Measurements from ENCODE around the gene DGKK. TPM values are rescaled to one million over a fixed set of nuclear protein-coding genes. Genes with fewer than 3 reads are reported as not detected.

DGKK gene, protein sequence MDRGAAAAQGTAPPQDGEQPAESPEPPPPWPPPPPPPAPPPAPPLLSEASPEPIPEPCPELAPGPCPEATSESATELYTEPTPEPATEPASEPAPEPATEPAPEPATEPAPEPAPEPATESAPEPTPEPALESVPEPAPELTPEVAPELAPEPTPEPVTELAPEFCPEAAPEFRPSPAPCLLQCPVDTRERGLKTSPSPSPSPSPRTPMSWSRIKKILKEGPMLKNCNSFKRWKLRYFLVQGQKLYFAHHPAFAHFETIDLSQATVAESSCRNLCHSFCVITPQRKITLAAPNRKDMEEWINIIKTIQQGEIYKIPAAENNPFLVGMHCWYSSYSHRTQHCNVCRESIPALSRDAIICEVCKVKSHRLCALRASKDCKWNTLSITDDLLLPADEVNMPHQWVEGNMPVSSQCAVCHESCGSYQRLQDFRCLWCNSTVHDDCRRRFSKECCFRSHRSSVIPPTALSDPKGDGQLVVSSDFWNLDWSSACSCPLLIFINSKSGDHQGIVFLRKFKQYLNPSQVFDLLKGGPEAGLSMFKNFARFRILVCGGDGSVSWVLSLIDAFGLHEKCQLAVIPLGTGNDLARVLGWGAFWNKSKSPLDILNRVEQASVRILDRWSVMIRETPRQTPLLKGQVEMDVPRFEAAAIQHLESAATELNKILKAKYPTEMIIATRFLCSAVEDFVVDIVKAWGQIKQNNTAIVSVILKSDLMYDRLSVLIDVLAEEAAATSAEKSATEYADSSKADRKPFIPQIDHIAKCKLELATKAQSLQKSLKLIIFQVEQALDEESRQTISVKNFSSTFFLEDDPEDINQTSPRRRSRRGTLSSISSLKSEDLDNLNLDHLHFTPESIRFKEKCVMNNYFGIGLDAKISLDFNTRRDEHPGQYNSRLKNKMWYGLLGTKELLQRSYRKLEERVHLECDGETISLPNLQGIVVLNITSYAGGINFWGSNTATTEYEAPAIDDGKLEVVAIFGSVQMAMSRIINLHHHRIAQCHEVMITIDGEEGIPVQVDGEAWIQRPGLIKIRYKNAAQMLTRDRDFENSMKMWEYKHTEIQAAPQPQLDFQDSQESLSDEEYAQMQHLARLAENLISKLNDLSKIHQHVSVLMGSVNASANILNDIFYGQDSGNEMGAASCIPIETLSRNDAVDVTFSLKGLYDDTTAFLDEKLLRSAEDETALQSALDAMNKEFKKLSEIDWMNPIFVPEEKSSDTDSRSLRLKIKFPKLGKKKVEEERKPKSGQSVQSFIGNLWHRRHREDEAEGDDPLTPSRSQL
- not detected in 2 replicates for total RNA-seq

GRCh38 chrX:50470103-50471031 is at the start of gene DGKK:
DGKK (minus strand) TSS chrX:50470825; CDS start chrX:50470678, 147 bp downstream.
- DNase-seq (ENCODE audit: low read depth in 2 of 2): no peak

DNA sequence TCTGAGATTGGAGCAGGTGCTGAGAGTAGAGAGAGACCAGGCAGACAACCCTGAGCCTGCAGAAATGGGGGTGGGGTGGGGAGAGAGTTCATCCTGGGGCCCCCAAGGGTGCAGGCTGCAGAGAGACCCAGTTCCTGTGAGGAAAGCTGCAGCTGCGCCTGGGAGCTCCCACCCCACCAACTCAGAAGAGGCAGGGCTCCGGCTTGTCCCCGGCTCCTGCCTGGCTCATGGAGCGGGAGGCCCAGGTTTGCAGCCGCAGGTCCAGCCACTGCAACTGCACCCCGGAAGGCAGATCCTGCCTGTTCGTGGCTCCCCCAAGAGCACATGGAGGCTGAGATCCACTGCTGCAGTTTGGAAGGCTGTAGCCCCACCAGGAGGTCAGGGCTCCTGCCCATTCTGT is 44.2 kb upstream of the DGKK start:
- no peak for DNase-seq (ENCODE audit: low read depth in 2 of 2)

- DNase-seq (ENCODE audit: low read depth in 2 of 2): no peak
Measured at GRCh38 chrX:50497114-50497513, 26.5 kb upstream of the DGKK start.

GRCh38 chrX:50495616-50496015 is 25.0 kb upstream of the DGKK start:
- no peak for DNase-seq (ENCODE audit: low read depth in 2 of 2)

GRCh38 chrX:50492720-50493119 is 22.1 kb upstream of the DGKK start:
- no peak for DNase-seq (ENCODE audit: low read depth in 2 of 2)

DNA sequence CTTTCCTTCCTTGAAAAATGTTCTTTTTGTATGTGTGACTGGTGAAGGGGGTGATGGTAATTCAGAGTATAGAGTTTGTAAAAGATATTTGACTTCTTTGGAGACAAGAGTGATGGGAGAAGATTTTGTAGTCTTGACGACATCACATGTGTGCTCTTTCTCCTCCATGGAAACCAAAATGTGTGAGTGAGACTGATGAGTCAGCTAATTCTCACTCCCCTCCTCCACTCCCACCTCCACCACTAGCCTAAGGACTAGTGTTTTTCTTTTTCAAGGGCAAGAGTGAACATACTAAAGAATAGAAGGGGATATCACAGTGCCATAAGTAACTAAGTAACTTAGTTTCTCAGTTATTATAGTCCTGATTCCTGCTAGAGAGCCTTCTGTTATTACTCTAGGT is 14.0 kb upstream of the DGKK start:
- DNase-seq (ENCODE audit: low read depth in 2 of 2): no peak

- DNase-seq (ENCODE audit: low read depth in 2 of 2): no peak
Measured at GRCh38 chrX:50483283-50483682, 12.7 kb upstream of the DGKK start.

DNA sequence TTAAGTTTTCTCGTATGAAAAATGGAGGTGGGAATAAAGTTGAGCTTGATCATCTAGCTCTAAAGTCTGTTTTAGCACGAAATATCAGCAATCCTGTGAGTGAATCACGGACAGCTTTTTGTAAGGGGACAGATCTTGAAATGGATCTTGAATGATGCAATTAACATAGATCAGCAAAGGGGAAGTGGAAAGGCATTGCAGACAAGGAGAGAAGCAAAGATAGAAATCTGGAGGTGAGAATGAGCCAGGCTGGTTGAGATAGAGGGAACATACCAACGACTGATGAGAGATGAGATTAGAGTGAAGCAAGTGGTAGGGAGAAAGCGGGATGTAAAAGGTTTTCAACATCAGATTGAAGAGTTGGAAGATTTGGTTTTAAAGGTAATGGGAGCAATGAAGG is 4.6 kb upstream of the DGKK start:
- no peak for DNase-seq (ENCODE audit: low read depth in 2 of 2)

DNA sequence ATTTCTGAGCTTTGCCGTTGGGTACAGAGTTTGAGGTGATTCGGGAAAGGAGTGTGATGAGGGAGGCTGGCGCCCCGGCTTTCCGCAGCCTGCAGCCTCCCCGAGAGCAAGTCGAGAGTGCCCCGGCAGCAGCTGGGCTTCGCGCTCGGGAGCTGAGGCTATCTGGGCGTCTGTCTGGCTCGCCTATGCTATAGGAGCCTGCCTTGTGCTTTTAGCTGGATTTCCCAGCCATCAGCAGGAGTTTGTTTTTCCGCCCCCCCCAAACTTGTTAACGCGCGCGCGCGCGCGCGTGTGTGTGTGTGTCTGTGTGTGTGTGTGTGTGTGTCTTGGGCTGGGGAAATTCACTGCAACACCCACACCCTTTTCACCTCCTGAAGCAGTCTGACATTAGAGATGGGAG is 765 bp upstream of the DGKK start:
- DNase-seq (ENCODE audit: low read depth in 2 of 2): no peak

DNA sequence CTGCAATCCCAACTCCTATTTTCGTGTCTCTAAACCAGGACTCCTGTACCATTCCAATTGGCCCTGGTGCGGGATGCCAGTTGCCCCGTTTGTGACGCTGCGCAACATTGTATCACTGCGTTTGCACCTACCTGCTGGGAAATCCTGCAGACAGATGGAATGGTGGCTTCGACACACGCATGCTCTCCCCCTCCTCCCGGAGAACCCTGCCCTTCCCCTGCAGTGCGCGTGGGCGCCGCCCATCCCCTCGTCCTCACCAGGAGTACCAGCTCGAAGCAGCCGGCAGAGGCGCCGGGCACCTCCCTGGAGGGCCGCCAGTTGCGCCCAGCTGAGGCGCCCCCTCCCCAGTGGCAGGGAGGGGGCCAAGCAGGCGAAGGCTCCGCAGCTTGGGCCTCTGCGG is 1.4 kb downstream of the DGKK start:
- DNase-seq (ENCODE audit: low read depth in 2 of 2): no peak

DNA sequence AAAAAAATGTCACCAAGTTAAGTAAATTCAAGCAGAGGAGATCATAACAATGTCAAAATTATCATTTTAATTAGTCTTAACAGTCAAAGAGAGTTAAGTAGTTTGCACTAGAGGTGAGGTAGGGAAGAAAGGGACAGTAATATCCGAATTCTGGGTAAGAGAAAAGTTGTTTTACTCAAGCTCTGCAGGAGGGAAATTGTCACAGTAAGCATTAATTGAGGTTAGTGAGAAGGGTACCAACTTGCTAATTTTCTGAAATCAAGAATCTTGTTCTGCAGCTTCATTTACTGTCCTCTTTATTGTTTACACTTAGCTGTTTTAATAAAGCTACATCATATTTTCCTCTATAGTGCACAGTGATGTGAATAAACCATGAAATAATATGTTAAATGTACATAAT is 11.0 kb downstream of the DGKK start:
- DNase-seq (ENCODE audit: low read depth in 2 of 2): no peak

DNA sequence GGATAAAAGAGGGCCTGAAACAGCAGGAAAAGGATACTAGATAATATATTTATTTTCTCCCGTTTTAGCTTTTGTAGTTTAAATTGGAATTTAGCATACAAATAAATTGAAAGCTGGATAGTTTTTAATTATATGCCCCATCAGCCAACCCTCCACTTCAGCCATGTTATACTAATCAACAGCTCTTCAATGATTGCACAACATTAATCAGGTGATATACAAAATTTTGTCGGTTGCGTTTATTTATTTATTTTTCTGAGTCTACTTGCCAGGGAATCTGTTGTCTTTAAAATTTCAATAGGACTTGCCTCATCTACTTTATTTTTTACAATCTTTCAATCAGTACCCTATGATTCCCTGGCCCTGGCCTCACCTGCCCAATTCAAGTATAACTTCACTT is 12.1 kb downstream of the DGKK start:
- DNase-seq (ENCODE audit: low read depth in 2 of 2): no peak

- no peak for DNase-seq (ENCODE audit: low read depth in 2 of 2)
Measured at GRCh38 chrX:50456712-50457484, 13.7 kb downstream of the DGKK start.

GRCh38 chrX:50452782-50453181 is 17.8 kb downstream of the DGKK start:
- DNase-seq (ENCODE audit: low read depth in 2 of 2): no peak

DNA sequence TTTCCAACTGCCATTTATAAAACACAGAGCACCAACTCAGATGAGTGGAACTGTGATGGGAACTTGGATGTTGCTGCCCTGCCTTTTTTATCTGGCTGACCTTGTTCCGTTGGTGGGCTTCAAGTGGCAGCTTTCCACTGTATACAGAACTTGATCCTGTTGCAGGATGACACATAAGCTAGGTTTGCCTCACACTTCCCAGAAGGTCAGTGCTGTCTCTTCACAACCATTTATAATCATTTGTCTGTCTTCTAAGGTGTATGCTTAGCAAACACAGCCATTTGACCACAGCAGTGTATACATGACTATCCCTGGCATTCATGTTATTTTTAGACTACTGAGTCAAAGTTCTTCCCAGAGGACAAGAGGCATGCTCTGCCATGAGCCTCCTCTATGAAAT is 20.3 kb downstream of the DGKK start:
- no peak for DNase-seq (ENCODE audit: low read depth in 2 of 2)

GRCh38 chrX:50448565-50448964 is 22.1 kb downstream of the DGKK start:
- peak in 1 of 2 donors; percentile 0 for DNase-seq (ENCODE audit: low read depth in 2 of 2)

GRCh38 chrX:50447535-50447934 is 23.1 kb downstream of the DGKK start:
- DNase-seq (ENCODE audit: low read depth in 2 of 2): no peak

GRCh38 chrX:50442426-50443116 is 28.1 kb downstream of the DGKK start:
- no peak for DNase-seq (ENCODE audit: low read depth in 2 of 2)

DNA sequence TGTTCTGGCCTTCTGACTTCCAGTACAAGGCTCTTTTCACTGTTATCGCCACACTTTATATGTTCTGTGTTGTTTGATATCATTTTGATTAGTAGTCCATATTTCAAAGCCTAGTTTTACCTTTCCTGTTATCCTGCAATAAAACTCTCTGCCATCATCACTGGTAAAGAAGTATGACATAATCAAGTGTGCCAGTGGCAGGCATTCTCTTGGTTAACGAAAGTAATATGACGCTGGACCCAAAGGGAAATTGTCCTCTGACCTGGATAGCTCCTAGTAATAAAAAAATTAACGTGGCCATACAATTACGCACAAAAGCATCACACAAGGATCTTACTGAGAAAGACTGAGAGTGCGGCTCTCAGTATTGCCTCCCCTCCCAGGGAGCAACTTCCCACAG is 33.8 kb downstream of the DGKK start:
- no peak for DNase-seq (ENCODE audit: low read depth in 2 of 2)
